NB4 (cell line): Measurements from ENCODE around the gene EVI2B.
"Not testable (repeated sequence)": the region's sequence is repeated elsewhere in the genome, so short reads cannot be mapped to it uniquely, and the experiment has no call there.

Experiments
- DNase-seq: peaks from one replicate; pipeline ENCODE4 v3.0.0; 2010; ENCODE audit warnings: low read depth
- H3K4me3 ChIP-seq: one replicate; pipeline ENCODE4 v1.5.1; 2011; ENCODE audit warnings: mild to moderate bottlenecking, low read depth, low read length, moderate library complexity
- CTCF ChIP-seq: IDR thresholded peaks from one replicate; pipeline ENCODE4 v1.5.1; 2012; ENCODE audit warnings: low read depth, low read length
- MAX ChIP-seq: IDR thresholded peaks from 2 replicates; pipeline ENCODE4 v1.6.1; 2011; ENCODE audit warnings: low read depth, low read length
- MYC ChIP-seq: IDR thresholded peaks from 2 replicates; pipeline ENCODE4 v1.6.1; 2011; ENCODE audit warnings: low read depth, low read length
- POLR2A ChIP-seq: IDR thresholded peaks from 2 replicates; pipeline ENCODE4 v1.6.1; 2011; ENCODE audit warnings: mild to moderate bottlenecking; ENCODE audit not compliant: insufficient read length; ENCODE audit errors: extremely low read depth

Gene EVI2B

GRCh38 chr17:31272803-31273202 is 41.1 kb downstream of the EVI2B start:
- no peak overlapping the region for H3K4me3 ChIP-seq
- DNase-seq: no peak
- TF ChIP-seq CTCF (no peak), MYC (no peak), POLR2A (no peak), MAX (no peak)

GRCh38 chr17:31272236-31272635 is 41.6 kb downstream of the EVI2B start:
- TF ChIP-seq POLR2A: no peak
- no peak for TF ChIP-seq MYC
- no peak for TF ChIP-seq CTCF
- TF ChIP-seq MAX: no peak
- no peak overlapping the region for H3K4me3 ChIP-seq
- DNase-seq: no peak

GRCh38 chr17:31269578-31269983 is 44.3 kb downstream of the EVI2B start:
- TF ChIP-seq MAX (no peak), CTCF (no peak), MYC (no peak), POLR2A (no peak)
- DNase-seq: no peak

GRCh38 chr17:31269036-31269577 is 44.7 kb downstream of the EVI2B start:
- TF ChIP-seq CTCF (no peak), POLR2A (no peak), MYC (no peak), MAX (no peak)
- no peak for DNase-seq
- H3K4me3 ChIP-seq: no peak overlapping the region

More at GRCh38 chr17:31269578-31269983, 44.3 kb downstream of the EVI2B start:
- no peak overlapping the region for H3K4me3 ChIP-seq

GRCh38 chr17:31266042-31266441 is 47.8 kb downstream of the EVI2B start:
- TF ChIP-seq MAX: no peak
- TF ChIP-seq CTCF: peak; percentile 44
- no peak for TF ChIP-seq POLR2A
- TF ChIP-seq MYC: no peak
- DNase-seq: peak; percentile 39
- no peak overlapping the region for H3K4me3 ChIP-seq

GRCh38 chr17:31262923-31263322 is 50.9 kb downstream of the EVI2B start:
- H3K4me3 ChIP-seq, DNase-seq: not testable (repeated sequence)
